Measurements from ENCODE around the gene KIF25.

KIF25 gene

GRCh38 chr6:167997642-167998041 lies at the start of gene KIF25:
KIF25 (plus strand) TSS chr6:167997671; CDS start chr6:168029586, 31,915 bp downstream.
- DNase-seq, result no peak

- DNase-seq, result no peak
Observed at GRCh38 chr6:167947716-167948115, 49.8 kb upstream of the KIF25 start.

GRCh38 chr6:167948716-167949115 lies 48.8 kb upstream of the KIF25 start:
- DNase-seq, result no peak

- no peak for DNase-seq
Observed at GRCh38 chr6:167949121-167949684, 48.3 kb upstream of the KIF25 start.

- no peak for DNase-seq
Observed at GRCh38 chr6:167951781-167952511, 45.5 kb upstream of the KIF25 start.

- no peak for DNase-seq
Observed at GRCh38 chr6:167952512-167952859, 45.0 kb upstream of the KIF25 start.

- no peak for DNase-seq
Observed at GRCh38 chr6:167953551-167953950, 43.9 kb upstream of the KIF25 start.

GRCh38 chr6:167954151-167954550 lies 43.3 kb upstream of the KIF25 start:
- no peak for DNase-seq

GRCh38 chr6:167956491-167956890 lies 41.0 kb upstream of the KIF25 start:
- DNase-seq, result no peak

- DNase-seq, result no peak
Observed at GRCh38 chr6:167956983-167957492, 40.4 kb upstream of the KIF25 start.

GRCh38 chr6:167957626-167958025 lies 39.8 kb upstream of the KIF25 start:
- DNase-seq, result no peak

- DNase-seq, result no peak
Observed at GRCh38 chr6:167960579-167960978, 36.9 kb upstream of the KIF25 start.

GRCh38 chr6:167962711-167963110 lies 34.8 kb upstream of the KIF25 start:
- DNase-seq, result no peak

- no peak for DNase-seq
Observed at GRCh38 chr6:167963589-167964057, 33.8 kb upstream of the KIF25 start.

GRCh38 chr6:167965592-167966539 lies 31.6 kb upstream of the KIF25 start:
- no peak for DNase-seq

GRCh38 chr6:167966540-167966905 lies 30.9 kb upstream of the KIF25 start:
- no peak for DNase-seq

GRCh38 chr6:167968091-167968490 lies 29.4 kb upstream of the KIF25 start:
- no peak for DNase-seq

- no peak for DNase-seq
Observed at GRCh38 chr6:167970230-167970629, 27.2 kb upstream of the KIF25 start.

GRCh38 chr6:167972193-167972592 lies 25.3 kb upstream of the KIF25 start:
- no peak for DNase-seq

GRCh38 chr6:167973148-167973885 lies 24.2 kb upstream of the KIF25 start:
- DNase-seq, result no peak

GRCh38 chr6:167974640-167975344 lies 22.7 kb upstream of the KIF25 start:
- no peak for DNase-seq

- no peak for DNase-seq
Observed at GRCh38 chr6:167975458-167975857, 22.0 kb upstream of the KIF25 start.
